ENCODE data around the gene HPS5.

DNA sequence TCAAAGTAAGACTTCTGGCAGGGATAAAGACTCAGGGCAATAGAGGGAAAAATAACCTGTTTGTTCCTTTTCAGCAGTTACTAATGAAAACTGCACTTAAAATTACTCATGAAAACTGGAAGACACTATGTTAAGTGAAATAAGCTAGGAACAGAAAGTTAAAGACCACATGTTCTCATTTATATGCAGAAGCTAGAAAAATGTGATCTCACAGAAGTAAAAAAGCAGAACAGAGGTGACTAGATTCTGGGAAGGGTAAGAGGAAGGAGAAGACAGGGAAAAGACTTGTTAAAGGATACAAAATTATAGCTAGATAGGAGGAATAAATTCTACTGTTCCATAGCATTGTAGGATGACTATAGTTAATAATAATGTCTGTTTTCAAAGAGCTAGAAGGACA is 22.2 kb downstream of the HPS5 start:
- TF ChIP-seq, protein P1, sequence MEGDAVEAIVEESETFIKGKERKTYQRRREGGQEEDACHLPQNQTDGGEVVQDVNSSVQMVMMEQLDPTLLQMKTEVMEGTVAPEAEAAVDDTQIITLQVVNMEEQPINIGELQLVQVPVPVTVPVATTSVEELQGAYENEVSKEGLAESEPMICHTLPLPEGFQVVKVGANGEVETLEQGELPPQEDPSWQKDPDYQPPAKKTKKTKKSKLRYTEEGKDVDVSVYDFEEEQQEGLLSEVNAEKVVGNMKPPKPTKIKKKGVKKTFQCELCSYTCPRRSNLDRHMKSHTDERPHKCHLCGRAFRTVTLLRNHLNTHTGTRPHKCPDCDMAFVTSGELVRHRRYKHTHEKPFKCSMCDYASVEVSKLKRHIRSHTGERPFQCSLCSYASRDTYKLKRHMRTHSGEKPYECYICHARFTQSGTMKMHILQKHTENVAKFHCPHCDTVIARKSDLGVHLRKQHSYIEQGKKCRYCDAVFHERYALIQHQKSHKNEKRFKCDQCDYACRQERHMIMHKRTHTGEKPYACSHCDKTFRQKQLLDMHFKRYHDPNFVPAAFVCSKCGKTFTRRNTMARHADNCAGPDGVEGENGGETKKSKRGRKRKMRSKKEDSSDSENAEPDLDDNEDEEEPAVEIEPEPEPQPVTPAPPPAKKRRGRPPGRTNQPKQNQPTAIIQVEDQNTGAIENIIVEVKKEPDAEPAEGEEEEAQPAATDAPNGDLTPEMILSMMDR (IDR thresholded peaks at IDR 0.05) = no peak
- TF ChIP-seq EP300 (IDR thresholded peaks at IDR 0.05) = no peak

Data from esophagus muscularis mucosa (tissue), 3 donors.